ENCODE data around the gene LCT. TPM values are rescaled to one million over a fixed set of nuclear protein-coding genes. Genes with fewer than 3 reads are reported as not detected.

The LCT gene
- total RNA-seq, 2 donors from 2014 or later, result 0.11 TPM

DNA sequence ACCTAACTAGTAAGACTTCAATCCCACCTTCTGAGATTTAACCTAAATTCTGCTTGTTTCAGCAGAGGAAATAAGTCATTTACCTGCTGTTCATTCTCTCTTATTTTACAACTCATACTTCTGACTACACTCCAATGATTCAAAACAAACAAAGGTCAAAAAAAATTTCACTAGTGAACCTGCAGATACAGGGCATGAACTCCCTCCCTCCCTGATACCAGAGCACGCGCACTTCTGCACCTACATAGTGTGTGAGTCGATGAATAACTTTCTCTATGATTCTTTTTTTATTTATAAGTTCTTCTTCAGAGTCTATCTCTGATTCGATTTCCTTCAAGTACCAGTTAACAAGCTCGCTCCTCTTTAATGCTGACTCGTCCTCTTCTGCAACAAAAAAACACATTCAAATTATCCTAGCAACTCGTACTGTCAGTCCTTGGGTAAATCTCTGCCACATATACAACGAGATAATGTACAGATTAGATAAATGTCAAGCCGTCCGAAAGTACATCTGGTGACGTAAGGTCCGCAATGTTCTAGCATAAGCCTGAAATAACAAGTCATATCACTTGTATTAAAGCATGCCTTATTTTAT is 7.4 kb upstream of the LCT start:
- Mint-ChIP-seq H3K36me3 (ENCODE audit: low read depth) (peaks cover 80% of the 10 kb centered on the region), H3K9me3 (no peaks in the 10 kb centered on the region), H3K27me3 (ENCODE audit: insufficient read depth) (no peaks in the 10 kb centered on the region), H3K4me3 (no peak overlapping the region), H3K4me1 (no peaks in the 10 kb centered on the region), H3K27ac (no peak overlapping the region)
- Histone ChIP-seq H3K9ac (ENCODE audit: extremely low read depth, low read length, poor library complexity, severe bottlenecking) (no peak overlapping the region), H3K9me3 (ENCODE audit: control insufficient read depth, low read length) (no peaks in the 10 kb centered on the region), H3K36me3 (ENCODE audit: control insufficient read depth, insufficient read depth, low read length) (peaks cover 91% of the 10 kb centered on the region), H3K4me3 (ENCODE audit: low read length) (no peak overlapping the region), H3K27ac (ENCODE audit: low read depth, low read length) (no peak overlapping the region), H3K27me3 (ENCODE audit: control insufficient read depth, insufficient read depth, low read length, poor library complexity, severe bottlenecking) (no peaks in the 10 kb centered on the region), H3K4me1 (ENCODE audit: control insufficient read depth, insufficient read depth, low read length) (no peaks in the 10 kb centered on the region)
- 96 to 97% methylated on average over 8 to 12 of the region's 12 CpGs for WGBS, 2 experiments (ENCODE audit: insufficient coverage in 1 of 2, insufficient read length in 1 of 2)
- DNase-seq, result no peak
- no peak for TF ChIP-seq CTCF (conservative IDR thresholded peaks at IDR 0.05)

DNA sequence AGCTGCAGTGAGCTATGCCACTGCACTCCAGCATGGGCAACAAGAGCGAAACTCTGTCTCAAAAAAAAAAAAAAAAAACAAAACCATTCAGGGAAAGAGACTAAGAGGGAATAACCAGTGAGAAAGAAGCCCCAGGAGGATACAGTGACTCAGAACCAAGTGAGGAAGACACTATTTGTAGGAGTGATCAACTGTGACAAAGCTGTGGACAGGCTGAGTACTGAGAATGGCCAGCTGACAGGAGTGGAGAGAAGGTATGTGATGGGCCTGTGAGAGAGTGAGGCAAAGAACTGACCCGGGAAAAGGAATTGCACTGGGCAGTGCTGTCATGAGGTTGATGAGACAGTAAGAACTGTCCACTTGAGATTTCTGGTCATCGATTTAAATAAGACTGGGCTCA is 6.7 kb upstream of the LCT start:
- no peaks in the 10 kb centered on the region for H3K4me1 Mint-ChIP-seq
- H3K27ac Mint-ChIP-seq, result no peak overlapping the region
- H3K36me3 Mint-ChIP-seq (ENCODE audit: low read depth), result peaks cover 72% of the 10 kb centered on the region
- H3K27me3 Mint-ChIP-seq (ENCODE audit: insufficient read depth), result no peaks in the 10 kb centered on the region
- H3K9me3 Mint-ChIP-seq, result no peaks in the 10 kb centered on the region
- H3K4me3 Mint-ChIP-seq, result no peak overlapping the region
- Histone ChIP-seq H3K36me3 (ENCODE audit: control insufficient read depth, insufficient read depth, low read length) (peaks cover 90% of the 10 kb centered on the region), H3K27ac (ENCODE audit: low read depth, low read length) (no peak overlapping the region), H3K4me3 (ENCODE audit: low read length) (no peak overlapping the region), H3K9me3 (ENCODE audit: control insufficient read depth, low read length) (no peaks in the 10 kb centered on the region), H3K27me3 (ENCODE audit: control insufficient read depth, insufficient read depth, low read length, poor library complexity, severe bottlenecking) (no peaks in the 10 kb centered on the region), H3K9ac (ENCODE audit: extremely low read depth, low read length, poor library complexity, severe bottlenecking) (no peak overlapping the region), H3K4me1 (ENCODE audit: control insufficient read depth, insufficient read depth, low read length) (no peaks in the 10 kb centered on the region)
- WGBS, 2 experiments (ENCODE audit: insufficient coverage in 1 of 2, insufficient read length in 1 of 2), result 89 to 96% methylated on average over 2 to 3 of the region's 3 CpGs
- DNase-seq, result no peak
- TF ChIP-seq CTCF (conservative IDR thresholded peaks at IDR 0.05), result no peak

GRCh38 chr2:135840601-135841000 is 3.6 kb upstream of the LCT start:
- Histone ChIP-seq H3K9me3 (ENCODE audit: control insufficient read depth, low read length) (no peaks in the 10 kb centered on the region), H3K4me3 (ENCODE audit: low read length) (no peak overlapping the region), H3K4me1 (ENCODE audit: control insufficient read depth, insufficient read depth, low read length) (no peaks in the 10 kb centered on the region), H3K36me3 (ENCODE audit: control insufficient read depth, insufficient read depth, low read length) (peaks cover 69% of the 10 kb centered on the region), H3K27me3 (ENCODE audit: control insufficient read depth, insufficient read depth, low read length, poor library complexity, severe bottlenecking) (no peaks in the 10 kb centered on the region), H3K27ac (ENCODE audit: low read depth, low read length) (no peak overlapping the region), H3K9ac (ENCODE audit: extremely low read depth, low read length, poor library complexity, severe bottlenecking) (no peak overlapping the region)
- Mint-ChIP-seq H3K27ac (no peak overlapping the region), H3K4me3 (no peak overlapping the region), H3K4me1 (no peaks in the 10 kb centered on the region), H3K9me3 (no peaks in the 10 kb centered on the region), H3K36me3 (ENCODE audit: low read depth) (peaks cover 52% of the 10 kb centered on the region), H3K27me3 (ENCODE audit: insufficient read depth) (no peaks in the 10 kb centered on the region)
- TF ChIP-seq CTCF (conservative IDR thresholded peaks at IDR 0.05), result no peak
- no peak for DNase-seq
- 94 to 95% methylated on average over 2 of the region's 2 CpGs for WGBS, 2 experiments (ENCODE audit: insufficient coverage in 1 of 2, insufficient read length in 1 of 2)

Data from endodermal cell (in vitro differentiated cells).